GM12878 (cell line): ENCODE data around the gene ACTL8. TPM values are rescaled to one million over a fixed set of nuclear protein-coding genes. Genes with fewer than 3 reads are reported as not detected.

ENCODE experiments used
- ATAC-seq: fragments of 200-7000 bp; cut with Tn5 transposase; 3 replicates; pipeline ENCODE4 v1.9.1; 2020; ENCODE audit warnings: mild to moderate bottlenecking, moderate library complexity
- BruUV-seq: library from RNA; stranded (reverse); fragments of 400-500 nt; replicated peaks from 2 replicates; lab custom pipeline; 2021; lab: Mats Ljungman, UMichigan
- CTCF ChIA-PET: fragments of 300-600 bp; sonication (Branson Sonifier 250); formaldehyde crosslinking; extraction: SDS; loops from one replicate; lab custom pipeline; 2021; ENCODE audit warnings: inconsistent platforms; lab: Yijun Ruan, JAX
- POLR2A ChIA-PET: fragments of 350-600 bp; formaldehyde crosslinking; extraction: SDS; loops from one replicate; lab custom pipeline; 2021; ENCODE audit warnings: inconsistent platforms; lab: Charles Lee
- RAD21 ChIA-PET: fragments of 300-600 bp; sonication (Branson Sonifier 250); formaldehyde crosslinking; loops from one replicate; lab custom pipeline; 2023; ENCODE audit warnings: antibody characterized with exemption; ENCODE audit not compliant: unreplicated experiment; lab: Charles Lee
- SMC1A ChIA-PET: fragments of 300-600 bp; sonication (Branson Sonifier 250); formaldehyde crosslinking; loops from one replicate; lab custom pipeline; 2023; ENCODE audit not compliant: unreplicated experiment, uncharacterized antibody; lab: Charles Lee
- DNase-seq: peaks from one replicate; pipeline ENCODE4 v3.0.0-alpha.2; 2011; ENCODE audit warnings: low read depth, low spot score
- FAIRE-seq: peaks from 3 replicates; lab custom pipeline; 2011; peaks lifted over from hg19 to GRCh38; lab: Jason Lieb, UNC
- H2AFZ ChIP-seq: 2 replicates; pipeline ENCODE4 v1.6.0; 2011; ENCODE audit warnings: low read depth, low read length, control low read depth; ENCODE audit not compliant: control insufficient read depth
- H3K27ac ChIP-seq: 2 replicates; pipeline ENCODE4 v1.5.1; 2011; ENCODE audit warnings: control low read depth; ENCODE audit not compliant: control insufficient read depth, insufficient read depth
- H3K27me3 ChIP-seq, 2 experiments: replicated peaks in 1 of 2; 2 replicates each; pipeline versions ENCODE4 v1.6.0 to v1.6.1; 2011; ENCODE audit warnings: low read length in 1 of 2; ENCODE audit not compliant: control insufficient read depth in 2 of 2, insufficient read depth in 2 of 2
- H3K36me3 ChIP-seq, 2 experiments: 2 replicates each; pipeline ENCODE4 v1.5.1; 2011; ENCODE audit warnings: low read length in 1 of 2; ENCODE audit not compliant: control insufficient read depth in 2 of 2, insufficient read depth in 2 of 2
- H3K4me1 ChIP-seq: 2 replicates; pipeline ENCODE4 v1.6.1; 2011; ENCODE audit warnings: mild to moderate bottlenecking, low read length, moderate library complexity, mixed read lengths; ENCODE audit not compliant: control insufficient read depth, insufficient read depth
- H3K4me2 ChIP-seq: 2 replicates; pipeline ENCODE4 v1.6.0; 2011; ENCODE audit warnings: control low read depth; ENCODE audit not compliant: control insufficient read depth, insufficient read depth
- H3K4me3 ChIP-seq: fragments of 200-600 bp; sonication (generic); 2 replicates; pipeline ENCODE4 v1.5.1; 2016
- H3K79me2 ChIP-seq: 2 replicates; pipeline ENCODE4 v1.6.0; 2011; ENCODE audit warnings: low read length; ENCODE audit not compliant: control insufficient read depth, insufficient read depth
- H3K9ac ChIP-seq: 2 replicates; pipeline ENCODE4 v1.8.0; 2011; ENCODE audit warnings: low read length, control low read depth, mixed read lengths; ENCODE audit not compliant: control insufficient read depth, insufficient read depth
- H3K9me3 ChIP-seq: replicated peaks from 3 replicates; pipeline ENCODE4 v1.5.1; 2011; ENCODE audit warnings: mild to moderate bottlenecking, low read length; ENCODE audit not compliant: control insufficient read depth, insufficient read depth
- H4K20me1 ChIP-seq: 2 replicates; pipeline ENCODE4 v1.6.0; 2011; ENCODE audit not compliant: control insufficient read depth, insufficient read depth
- CBFB ChIP-seq: IDR thresholded peaks from 2 replicates; pipeline ENCODE4 v1.6.1; 2016; ENCODE audit warnings: antibody characterized with exemption, low read depth
- CREM ChIP-seq: IDR thresholded peaks from 2 replicates; pipeline ENCODE4 v1.6.1; 2014; ENCODE audit warnings: antibody characterized with exemption, low read depth
- HDGF ChIP-seq: fragments of 450-650 bp; IDR thresholded peaks from 2 replicates; pipeline ENCODE4 v1.6.1; 2016; ENCODE audit warnings: antibody characterized with exemption
- HSF1 ChIP-seq: fragments of 150-350 bp; IDR thresholded peaks from 2 replicates; pipeline ENCODE4 v1.6.1; 2014; ENCODE audit warnings: mild to moderate bottlenecking, low read depth, low read length
- MXI1 ChIP-seq: fragments of 150-350 bp; IDR thresholded peaks from 2 replicates; pipeline ENCODE4 v1.6.1; 2011; ENCODE audit warnings: low read depth, mild to moderate bottlenecking, inconsistent platforms, low read length, improper control_type of control experiment
- NRF1 ChIP-seq: conservative IDR thresholded peaks from 2 replicates; pipeline ENCODE4 v1.6.1; 2011; ENCODE audit warnings: mild to moderate bottlenecking, low read depth, low read length, improper control_type of control experiment
- RCOR1 ChIP-seq: conservative IDR thresholded peaks from 2 replicates; pipeline ENCODE4 v1.6.1; 2012; ENCODE audit warnings: low read depth, low read length, improper control_type of control experiment
- RUNX3 ChIP-seq: IDR thresholded peaks from 2 replicates; pipeline ENCODE4 v1.6.1; 2012; ENCODE audit warnings: low read length, inconsistent platforms
- TAF1 ChIP-seq: IDR thresholded peaks from 2 replicates; pipeline ENCODE4 v1.6.1; 2011; ENCODE audit warnings: mild to moderate bottlenecking, low read depth, low read length, borderline replicate concordance
- ZBTB40 ChIP-seq: fragments of 450-650 bp; IDR thresholded peaks from 2 replicates; pipeline ENCODE4 v1.6.1; 2016; ENCODE audit warnings: mild to moderate bottlenecking, moderate library complexity, borderline replicate concordance
- ZNF217 ChIP-seq: fragments of 450-650 bp; IDR thresholded peaks from 2 replicates; pipeline ENCODE4 v1.6.1; 2017; ENCODE audit warnings: antibody characterized with exemption, mild to moderate bottlenecking
- whole genome bisulfite sequencing: methylation state at CpG from one replicate; pipeline ENCODE4 v1.1.6; 2016; ENCODE audit warnings: low lambda C conversion rate; ENCODE audit not compliant: insufficient replicate concordance, insufficient coverage; ENCODE audit errors: missing lambda C conversion rate; 5-methylcytosine and 5-hydroxymethylcytosine counted together
- in situ Hi-C: fragments of 300-500 bp; cut with MboI; formaldehyde crosslinking; loops from 9 replicates; pipeline ENCODE4 v1.14.3; 2018; ENCODE audit warnings: mixed read lengths
- intact Hi-C: fragments of 100-400 bp; cut with micrococcal nuclease; formaldehyde crosslinking; loops from one replicate; pipeline ENCODE4 v1.14.2; 2022; ENCODE audit not compliant: unreplicated experiment
- polyA plus RNA-seq, 11 experiments: library from polyadenylated mRNA; depleted of rRNA in 4 of 11; unstranded in 6 of 11; stranded (reverse) in 5 of 11; fragments of >200 nt; fragmentation: Nextera tagmentation in 4 of 11; fragmentation: Illumina TruSeq in 1 of 11; extraction: Ambion mirVana in 4 of 11; extraction: Trizol in 1 of 11; gene quantifications; 1 replicate in 1 of 11; 2 replicates in 10 of 11; pipeline versions ENCODE4 v1.2.1 to v1.2.3, GENCODE V29; 2011 to 2016; ENCODE audit warnings: inconsistent platforms in 2 of 11, missing spikeins in 2 of 11, low read depth in 1 of 11
- total RNA-seq, 4 experiments: library from RNA; depleted of rRNA in 3 of 4; stranded (reverse); fragments of >200 nt in 3 of 4; fragmentation: Illumina TruSeq in 1 of 4; extraction: Trizol in 1 of 4; gene quantifications; 2 replicates each; pipeline versions ENCODE4 v1.2.1 to v1.2.3, GENCODE V29; 2013 to 2021
- TF ChIP-seq, protein P1 (sequence below): fragments of 450-650 bp; formaldehyde crosslinking; IDR thresholded peaks from 2 replicates; pipeline ENCODE4 v1.4.0; 2022; ENCODE audit warnings: mild to moderate bottlenecking, moderate library complexity
- TF ChIP-seq, protein P2 (sequence below): fragments of 150-350 bp; IDR thresholded peaks from 2 replicates; pipeline ENCODE4 v1.6.1; 2016; ENCODE audit warnings: low read depth, low read length

Gene ACTL8
- total and polyA plus RNA-seq, 10 of the 15 experiments (the other 5 are each of a cell fraction or from before 2014, with no cell fraction given), result 0.05 to 0.27 TPM; not detected in 8

DNA sequence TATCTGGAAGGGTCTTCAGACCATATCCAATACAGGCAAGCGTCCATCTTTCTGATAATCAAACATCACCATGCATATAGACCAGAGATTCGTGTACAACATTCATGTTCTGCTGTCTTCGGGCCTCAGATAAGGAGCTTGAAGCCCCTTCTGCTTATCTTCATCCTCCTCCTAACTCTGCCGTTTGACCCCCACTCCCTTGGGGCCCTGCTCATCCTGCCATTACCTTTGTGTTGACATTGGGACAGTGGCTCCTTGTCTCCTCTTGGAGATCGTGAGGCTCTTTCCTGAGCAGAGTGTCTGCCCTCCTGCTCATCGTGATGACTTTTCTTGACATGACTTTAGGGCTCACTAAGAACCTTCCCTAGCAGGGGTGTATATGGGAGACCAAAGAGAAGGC is 37.3 kb downstream of the ACTL8 start:
- no peak overlapping the region for H3K27ac ChIP-seq
- ChIA-PET SMC1A (no interaction called here), POLR2A (interaction anchor here (0.6 kb wide), 1 partner anchor 12 kb away, joined by 3 read pairs; no protein-coding TSS in a partner anchor), RAD21 (no interaction called here), CTCF (no interaction called here)
- intact Hi-C loops (no loop called here), in situ Hi-C loops (no loop called here)
- H3K4me1 ChIP-seq, result no peaks in the 10 kb centered on the region
- no peaks in the 10 kb centered on the region for H3K9me3 ChIP-seq
- FAIRE-seq, result no peak
- no peak for ATAC-seq
- DNase-seq, result no peak
- no peaks in the 10 kb centered on the region for H3K79me2 ChIP-seq
- no peak overlapping the region for H3K9ac ChIP-seq
- peaks cover 3 to 6% of the 10 kb centered on the region in 2 experiments; a peak in 3 of 4 replicates for H3K27me3 ChIP-seq
- no TSS peak for BruUV-seq
- H3K36me3 ChIP-seq, result no peaks in the 10 kb centered on the region
- H2AFZ ChIP-seq, result no peak overlapping the region
- WGBS, result 2% methylated on average over 6 of the region's 6 CpGs
- H3K4me3 ChIP-seq, result no peak overlapping the region
- no peaks in the 10 kb centered on the region for H4K20me1 ChIP-seq
- H3K4me2 ChIP-seq, result no peak overlapping the region
- no peak for TF ChIP-seq ZNF217
- no peak for TF ChIP-seq RCOR1
- TF ChIP-seq CREM, result no peak
- no peak for TF ChIP-seq CBFB
- TF ChIP-seq NRF1, result no peak
- no peak for TF ChIP-seq MXI1
- TF ChIP-seq, protein P1, sequence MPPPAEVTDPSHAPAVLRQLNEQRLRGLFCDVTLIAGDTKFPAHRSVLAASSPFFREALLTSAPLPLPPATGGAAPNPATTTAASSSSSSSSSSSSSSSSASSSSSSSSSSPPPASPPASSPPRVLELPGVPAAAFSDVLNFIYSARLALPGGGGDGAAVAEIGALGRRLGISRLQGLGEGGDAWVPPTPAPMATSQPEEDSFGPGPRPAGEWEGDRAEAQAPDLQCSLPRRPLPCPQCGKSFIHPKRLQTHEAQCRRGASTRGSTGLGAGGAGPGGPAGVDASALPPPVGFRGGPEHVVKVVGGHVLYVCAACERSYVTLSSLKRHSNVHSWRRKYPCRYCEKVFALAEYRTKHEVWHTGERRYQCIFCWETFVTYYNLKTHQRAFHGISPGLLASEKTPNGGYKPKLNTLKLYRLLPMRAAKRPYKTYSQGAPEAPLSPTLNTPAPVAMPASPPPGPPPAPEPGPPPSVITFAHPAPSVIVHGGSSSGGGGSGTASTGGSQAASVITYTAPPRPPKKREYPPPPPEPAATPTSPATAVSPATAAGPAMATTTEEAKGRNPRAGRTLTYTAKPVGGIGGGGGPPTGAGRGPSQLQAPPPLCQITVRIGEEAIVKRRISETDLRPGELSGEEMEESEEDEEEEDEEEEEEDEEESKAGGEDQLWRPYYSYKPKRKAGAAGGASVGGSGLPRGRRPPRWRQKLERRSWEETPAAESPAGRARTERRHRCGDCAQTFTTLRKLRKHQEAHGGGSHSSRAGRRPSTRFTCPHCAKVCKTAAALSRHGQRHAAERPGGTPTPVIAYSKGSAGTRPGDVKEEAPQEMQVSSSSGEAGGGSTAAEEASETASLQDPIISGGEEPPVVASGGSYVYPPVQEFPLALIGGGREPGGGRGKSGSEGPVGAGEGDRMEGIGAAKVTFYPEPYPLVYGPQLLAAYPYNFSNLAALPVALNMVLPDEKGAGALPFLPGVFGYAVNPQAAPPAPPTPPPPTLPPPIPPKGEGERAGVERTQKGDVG, result no peak
- no peak for TF ChIP-seq ZBTB40
- no peak for TF ChIP-seq RUNX3
- TF ChIP-seq TAF1, result no peak
- no peak for TF ChIP-seq HDGF
- no peak for TF ChIP-seq HSF1
- TF ChIP-seq, protein P2, sequence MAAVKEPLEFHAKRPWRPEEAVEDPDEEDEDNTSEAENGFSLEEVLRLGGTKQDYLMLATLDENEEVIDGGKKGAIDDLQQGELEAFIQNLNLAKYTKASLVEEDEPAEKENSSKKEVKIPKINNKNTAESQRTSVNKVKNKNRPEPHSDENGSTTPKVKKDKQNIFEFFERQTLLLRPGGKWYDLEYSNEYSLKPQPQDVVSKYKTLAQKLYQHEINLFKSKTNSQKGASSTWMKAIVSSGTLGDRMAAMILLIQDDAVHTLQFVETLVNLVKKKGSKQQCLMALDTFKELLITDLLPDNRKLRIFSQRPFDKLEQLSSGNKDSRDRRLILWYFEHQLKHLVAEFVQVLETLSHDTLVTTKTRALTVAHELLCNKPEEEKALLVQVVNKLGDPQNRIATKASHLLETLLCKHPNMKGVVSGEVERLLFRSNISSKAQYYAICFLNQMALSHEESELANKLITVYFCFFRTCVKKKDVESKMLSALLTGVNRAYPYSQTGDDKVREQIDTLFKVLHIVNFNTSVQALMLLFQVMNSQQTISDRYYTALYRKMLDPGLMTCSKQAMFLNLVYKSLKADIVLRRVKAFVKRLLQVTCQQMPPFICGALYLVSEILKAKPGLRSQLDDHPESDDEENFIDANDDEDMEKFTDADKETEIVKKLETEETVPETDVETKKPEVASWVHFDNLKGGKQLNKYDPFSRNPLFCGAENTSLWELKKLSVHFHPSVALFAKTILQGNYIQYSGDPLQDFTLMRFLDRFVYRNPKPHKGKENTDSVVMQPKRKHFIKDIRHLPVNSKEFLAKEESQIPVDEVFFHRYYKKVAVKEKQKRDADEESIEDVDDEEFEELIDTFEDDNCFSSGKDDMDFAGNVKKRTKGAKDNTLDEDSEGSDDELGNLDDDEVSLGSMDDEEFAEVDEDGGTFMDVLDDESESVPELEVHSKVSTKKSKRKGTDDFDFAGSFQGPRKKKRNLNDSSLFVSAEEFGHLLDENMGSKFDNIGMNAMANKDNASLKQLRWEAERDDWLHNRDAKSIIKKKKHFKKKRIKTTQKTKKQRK, result no peak
